ENCODE results near the gene STK32C.

The STK32C gene

GRCh38 chr10:132206806-132207535 lies 100.8 kb downstream of the STK32C start:
- DNase-seq, result no peak

GRCh38 chr10:132206377-132206745 lies 101.4 kb downstream of the STK32C start:
- DNase-seq, result no peak

- DNase-seq, result no peak
Observed at GRCh38 chr10:132205650-132206376, 101.9 kb downstream of the STK32C start.

- no peak for DNase-seq
Observed at GRCh38 chr10:132204781-132205473, 102.8 kb downstream of the STK32C start.

GRCh38 chr10:132204078-132204780 lies 103.5 kb downstream of the STK32C start:
- no peak for DNase-seq

GRCh38 chr10:132203256-132204077 lies 104.3 kb downstream of the STK32C start:
- DNase-seq, result no peak

- DNase-seq, result no peak
Observed at GRCh38 chr10:132202070-132202970, 105.4 kb downstream of the STK32C start.

GRCh38 chr10:132201111-132201969 lies 106.4 kb downstream of the STK32C start:
- no peak for DNase-seq

- no peak for DNase-seq
Observed at GRCh38 chr10:132200344-132201110, 107.2 kb downstream of the STK32C start.

GRCh38 chr10:132199854-132200311 lies 107.9 kb downstream of the STK32C start:
- DNase-seq, result no peak

GRCh38 chr10:132199268-132199853 lies 108.4 kb downstream of the STK32C start:
- DNase-seq, result no peak

GRCh38 chr10:132198381-132199181 lies 109.2 kb downstream of the STK32C start:
- DNase-seq, result no peak

- no peak for DNase-seq
Observed at GRCh38 chr10:132198068-132198370, 109.7 kb downstream of the STK32C start.

- DNase-seq, result no peak
Observed at GRCh38 chr10:132197271-132198067, 110.3 kb downstream of the STK32C start.

- DNase-seq, result no peak
Observed at GRCh38 chr10:132196178-132197113, 111.3 kb downstream of the STK32C start.

Measured in fibroblast of upper back skin (primary cell).